GM15510 (cell line): ENCODE data around the gene KDM4B.

Experiments
- POLR2A ChIP-seq: IDR thresholded peaks from 3 replicates; pipeline ENCODE4 v1.6.1; 2011; ENCODE audit warnings: borderline replicate concordance; ENCODE audit not compliant: insufficient read length; ENCODE audit errors: extremely low read depth

KDM4B gene

DNA sequence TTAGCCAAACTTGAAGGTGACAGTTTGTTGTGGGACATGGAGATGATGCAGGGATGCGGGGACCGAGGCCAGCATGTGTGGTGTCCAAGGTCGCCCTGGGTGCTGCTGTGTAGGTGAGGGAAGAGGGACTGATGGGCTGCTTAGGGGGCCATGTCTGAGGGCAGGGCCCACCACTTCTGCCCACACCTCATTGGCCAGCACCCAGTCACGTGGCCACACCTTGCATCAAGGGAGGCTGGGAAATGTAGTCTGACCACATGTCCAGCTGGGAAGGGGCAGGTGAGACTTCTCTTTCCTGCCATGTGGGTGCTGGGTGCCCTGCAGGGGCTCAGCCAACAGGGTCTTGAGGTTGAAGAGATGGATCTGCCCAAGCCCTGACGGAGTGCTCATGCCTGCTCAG is 88.9 kb downstream of the KDM4B start:
- no peak for TF ChIP-seq POLR2A

DNA sequence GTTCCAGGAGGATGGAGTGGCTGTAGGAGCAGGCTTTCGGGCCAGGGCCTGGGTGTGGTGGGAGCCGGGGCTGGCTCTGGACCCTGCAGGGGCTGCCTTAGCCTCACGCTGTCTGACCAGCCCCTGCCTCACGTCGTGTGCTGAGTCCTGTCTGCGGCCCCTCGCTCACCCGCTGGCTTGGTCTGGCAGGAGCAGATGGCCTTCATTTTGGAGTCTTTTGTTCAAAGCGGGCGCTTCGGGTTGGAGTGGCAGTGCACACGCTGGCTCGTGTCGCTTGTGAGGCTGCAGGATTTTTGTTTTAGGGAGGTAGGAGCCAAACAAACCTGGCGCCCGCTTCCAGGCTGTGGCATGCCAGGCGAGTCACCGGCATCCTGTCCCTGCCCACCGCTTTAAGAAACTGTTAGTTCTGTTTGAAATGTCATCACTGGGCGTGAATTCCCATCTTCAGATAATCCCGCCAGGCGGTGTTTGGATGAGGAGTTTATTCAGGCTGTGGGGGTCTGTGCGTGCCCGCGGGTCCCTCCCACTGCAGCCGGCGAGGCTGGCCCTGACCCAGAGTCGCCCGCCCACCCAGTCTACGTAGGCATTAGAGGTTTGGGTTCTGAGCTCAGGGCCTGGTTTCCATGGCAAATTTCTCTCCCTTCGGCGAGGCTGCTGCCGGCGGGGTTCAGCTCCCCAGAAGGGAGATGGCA is 89.8 kb downstream of the KDM4B start:
- TF ChIP-seq POLR2A = no peak

- TF ChIP-seq POLR2A = no peak
Observed at GRCh38 chr19:5059213-5059574, 90.3 kb downstream of the KDM4B start.

DNA sequence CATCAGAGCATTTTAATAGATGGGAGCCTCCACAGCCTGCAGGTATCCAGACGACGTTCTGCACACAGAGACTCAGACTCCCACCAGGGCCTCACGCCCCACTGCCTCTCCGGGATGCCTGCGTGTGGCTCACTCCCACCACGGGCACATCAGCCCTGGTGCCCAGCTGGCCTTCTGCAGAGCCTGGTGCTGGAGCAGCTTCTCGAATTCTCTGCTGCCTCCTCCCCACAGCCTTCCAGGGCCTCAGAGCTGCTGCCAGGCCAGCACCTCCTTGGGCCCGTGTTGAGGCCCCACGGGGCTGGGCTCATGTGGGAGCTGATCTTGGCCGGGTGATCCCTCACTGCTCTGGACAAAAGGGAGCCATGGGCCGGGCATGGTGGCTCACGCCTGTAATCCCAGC is 90.9 kb downstream of the KDM4B start:
- TF ChIP-seq POLR2A = no peak

DNA sequence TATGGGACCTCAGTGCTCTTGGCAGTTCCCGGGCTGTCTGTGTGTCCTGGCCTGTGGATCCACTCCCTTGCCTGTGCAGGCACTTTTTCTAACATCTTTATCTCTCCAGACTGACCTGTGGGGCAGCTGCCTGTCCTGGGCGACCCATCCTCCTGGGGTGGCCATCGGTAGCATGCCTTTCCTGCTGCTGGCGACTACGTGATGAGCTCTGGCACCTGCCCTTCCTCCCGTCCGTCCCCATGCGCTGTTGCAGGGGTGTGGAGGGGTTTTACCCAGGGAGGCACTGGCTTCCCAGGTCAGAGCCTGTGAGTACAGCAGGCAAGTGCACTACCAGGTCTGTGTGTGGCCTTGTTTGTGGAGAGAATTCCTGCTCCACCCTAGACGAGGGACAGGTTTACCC is 93.3 kb downstream of the KDM4B start:
- TF ChIP-seq POLR2A = no peak

- no peak for TF ChIP-seq POLR2A
Observed at GRCh38 chr19:5062799-5063198, 93.9 kb downstream of the KDM4B start.

- TF ChIP-seq POLR2A = no peak
Observed at GRCh38 chr19:5063873-5064645, 95.1 kb downstream of the KDM4B start.

DNA sequence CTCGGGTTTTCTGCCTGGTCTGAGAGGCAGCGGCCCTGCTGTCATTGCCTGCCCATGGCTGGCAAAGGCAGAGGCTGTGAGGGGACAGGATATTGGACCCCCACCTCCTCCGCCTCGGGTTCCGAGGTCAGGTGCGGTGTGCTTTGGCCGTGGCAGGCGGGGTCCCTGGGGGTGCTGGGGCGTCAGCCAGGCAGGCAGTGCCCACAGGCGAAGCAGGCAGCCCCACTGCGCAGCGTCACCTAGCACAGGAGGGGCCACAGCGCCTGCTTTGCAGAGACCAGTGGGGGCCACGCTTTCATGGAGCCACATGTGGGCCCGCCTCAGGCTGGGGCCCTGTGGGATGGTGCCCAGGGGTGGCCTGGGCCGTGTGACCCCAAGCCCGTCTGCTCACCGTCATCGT is 96.0 kb downstream of the KDM4B start:
- TF ChIP-seq POLR2A = no peak

DNA sequence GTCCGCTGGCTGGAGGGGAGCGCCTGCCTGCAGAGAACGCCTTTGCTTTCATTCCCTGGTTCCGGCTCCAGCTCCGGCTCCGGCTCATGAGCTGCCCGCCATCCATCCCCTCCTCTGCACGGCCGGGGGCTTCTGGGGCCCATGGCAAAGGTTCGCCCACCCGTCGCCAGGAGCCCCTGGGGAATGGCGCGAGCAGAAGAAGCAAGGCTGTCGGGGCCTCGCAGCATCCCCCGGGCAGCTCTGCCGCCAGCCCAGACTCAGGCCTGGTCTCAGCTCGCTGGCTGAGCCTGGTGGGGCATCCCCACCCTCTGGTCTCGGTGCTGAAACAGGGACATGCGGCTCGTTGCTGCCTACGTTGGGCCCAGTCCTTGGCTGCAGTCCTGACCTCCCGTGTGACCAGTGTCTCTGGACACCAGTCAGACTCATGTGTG is 96.8 kb downstream of the KDM4B start:
- no peak for TF ChIP-seq POLR2A

DNA sequence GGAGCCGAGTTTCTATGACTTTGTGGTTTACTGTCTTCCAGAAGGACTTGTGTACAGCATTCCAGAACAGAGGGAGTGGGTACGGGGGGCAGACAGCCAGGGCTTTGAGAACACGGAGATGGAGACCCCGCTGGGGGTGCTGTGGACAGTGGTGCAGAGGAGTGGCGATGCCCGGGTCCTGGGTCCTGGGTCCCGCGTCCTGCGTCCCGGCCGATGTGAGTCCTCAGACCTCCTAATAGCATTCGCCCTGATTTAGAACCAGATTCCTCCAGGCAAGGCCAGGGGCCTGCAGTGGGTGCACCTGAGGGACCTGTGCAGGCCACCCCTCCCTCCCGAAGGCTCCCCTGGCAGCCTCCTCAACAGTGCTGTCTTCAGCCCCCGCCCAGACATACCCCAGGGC is 97.9 kb downstream of the KDM4B start:
- TF ChIP-seq POLR2A = no peak

- no peak for TF ChIP-seq POLR2A
Observed at GRCh38 chr19:5067678-5068077, 98.8 kb downstream of the KDM4B start.

DNA sequence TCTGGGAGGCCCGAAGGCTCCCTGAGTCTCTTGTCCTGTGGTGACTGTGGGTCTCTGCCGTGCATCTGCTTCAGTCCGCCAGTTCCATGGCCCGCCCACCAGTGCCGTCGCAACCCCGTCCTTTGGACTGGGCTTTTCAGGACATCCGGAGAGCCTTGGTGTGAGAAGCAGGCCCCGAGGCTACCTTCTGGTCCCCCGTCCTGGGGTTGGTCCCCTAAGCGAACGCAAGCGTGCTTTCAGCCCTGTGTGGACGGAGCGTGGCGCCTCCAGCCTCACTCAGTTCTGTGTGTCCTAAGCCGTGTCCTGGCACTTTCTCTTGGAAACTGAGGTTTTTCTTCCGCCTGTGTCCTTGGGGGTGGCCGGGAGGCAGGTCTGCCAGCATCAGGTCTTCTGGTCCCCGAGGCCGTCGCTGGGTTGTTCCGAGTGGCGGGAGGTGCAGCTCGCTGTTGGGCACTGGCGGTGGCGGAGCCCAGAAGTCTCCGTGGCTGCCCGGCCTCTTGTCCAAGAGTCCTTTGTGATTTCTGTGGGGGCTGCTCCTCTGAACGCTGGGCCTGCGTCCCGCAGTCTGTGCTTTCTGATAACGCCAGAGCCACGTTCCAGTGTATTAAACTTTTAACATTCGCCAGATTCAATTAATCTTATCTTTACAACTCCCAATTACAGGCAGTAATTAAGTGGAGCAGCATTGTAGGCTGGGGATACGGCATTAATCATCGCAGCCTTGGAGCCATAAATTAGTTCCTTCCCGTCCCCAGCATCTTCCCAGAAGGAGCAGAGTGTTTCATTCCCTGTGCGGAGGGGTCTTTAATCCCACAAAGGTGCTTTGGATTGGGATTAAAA is 99.5 kb downstream of the KDM4B start:
- TF ChIP-seq POLR2A = no peak

DNA sequence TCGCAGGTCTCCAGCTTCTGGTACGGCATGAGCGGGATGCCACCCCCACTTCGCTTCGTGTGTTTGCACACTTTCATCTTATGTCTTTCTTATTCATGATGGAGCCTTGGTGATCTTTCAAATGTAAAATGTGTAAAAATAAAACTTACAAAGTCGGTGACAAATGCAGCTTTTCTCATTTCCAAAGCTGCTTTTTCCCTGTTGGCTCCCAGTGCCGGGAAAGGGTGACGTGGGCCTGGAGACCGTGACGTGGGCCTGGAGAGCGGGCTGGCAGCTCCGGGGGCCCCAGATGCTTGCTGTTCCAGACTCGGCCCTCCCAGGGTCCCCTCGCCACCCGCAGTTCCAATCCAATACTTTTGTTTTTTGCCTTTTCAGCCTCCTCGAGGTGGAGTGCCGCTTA is 101.4 kb downstream of the KDM4B start:
- no peak for TF ChIP-seq POLR2A

GRCh38 chr19:5070930-5071329 is 102.0 kb downstream of the KDM4B start:
- TF ChIP-seq POLR2A = no peak

GRCh38 chr19:5071579-5071978 is 102.7 kb downstream of the KDM4B start:
- TF ChIP-seq POLR2A = no peak
